Measurements from ENCODE around the gene ATM. TPM values are rescaled to one million over a fixed set of nuclear protein-coding genes. Genes with fewer than 3 reads are reported as not detected.

Gene ATM
- total RNA-seq, 3 donors from 2014 or later = 30.5 to 56.8 (median 36.4) TPM

GRCh38 chr11:108346451-108346850, 123.6 kb downstream of the ATM start:
- DNase-seq (no peak), ATAC-seq (no peak)
- intact Hi-C loops (cut with DNase I, micrococcal nuclease) = no loop called here
- no peaks in the 10 kb centered on the region for H3K36me3 ChIP-seq (ENCODE audit: low read depth)
- H3K9me3 ChIP-seq = no peaks in the 10 kb centered on the region
- no peak overlapping the region for H3K4me3 ChIP-seq
- no peaks in the 10 kb centered on the region for H3K4me1 ChIP-seq (ENCODE audit: low read depth)
- no peak for TF ChIP-seq CTCF (IDR thresholded peaks at IDR 0.05)

DNA sequence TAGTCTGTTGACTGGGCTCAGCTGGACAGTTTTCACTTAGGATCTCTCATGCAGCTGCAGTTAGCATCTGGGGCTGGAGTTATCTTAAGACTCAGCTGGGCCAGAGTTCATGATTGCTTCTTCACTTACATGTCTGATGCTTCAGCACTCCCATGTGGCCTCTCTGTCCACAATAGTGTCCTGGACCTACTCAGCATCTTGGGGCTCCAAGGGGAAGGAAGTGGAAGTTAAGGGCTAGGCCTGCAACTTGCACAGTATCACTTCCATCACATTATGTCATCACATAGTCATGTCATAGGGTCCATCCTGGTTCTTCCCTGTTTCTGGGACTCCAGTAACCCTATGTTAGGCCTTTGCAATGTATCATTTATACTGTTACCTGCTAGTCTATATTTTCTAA, 128.6 kb downstream of the ATM start:
- intact Hi-C loops (cut with DNase I, micrococcal nuclease) = no loop called here
- Histone ChIP-seq H3K9me3 (no peaks in the 10 kb centered on the region), H3K4me1 (ENCODE audit: low read depth) (no peaks in the 10 kb centered on the region), H3K36me3 (ENCODE audit: low read depth) (peaks cover 3% of the 10 kb centered on the region), H3K4me3 (no peak overlapping the region)
- no peak for ATAC-seq
- DNase-seq = no peak
- no peak for TF ChIP-seq CTCF (IDR thresholded peaks at IDR 0.05)

DNA sequence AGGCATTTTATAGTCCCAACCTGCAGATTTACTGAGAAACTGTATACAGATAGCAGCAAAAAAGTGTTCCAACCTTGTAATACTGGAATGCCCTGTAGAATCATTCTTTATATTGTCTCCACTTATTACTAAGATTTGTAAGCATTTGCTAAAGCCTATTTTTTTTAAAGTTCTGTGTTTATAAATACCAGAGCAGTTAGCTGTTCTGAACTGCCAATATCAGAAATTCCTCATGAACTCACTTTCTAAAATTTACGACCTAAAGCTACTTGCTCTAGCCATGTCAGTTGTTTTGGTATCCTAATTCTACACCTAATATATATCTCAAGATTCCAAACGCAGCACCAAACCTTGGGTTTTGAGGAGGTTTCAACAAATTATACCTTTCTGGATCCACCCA, 141.3 kb downstream of the ATM start:
- Histone ChIP-seq H3K4me3 (no peak overlapping the region), H3K36me3 (ENCODE audit: low read depth) (no peaks in the 10 kb centered on the region), H3K4me1 (ENCODE audit: low read depth) (no peaks in the 10 kb centered on the region), H3K9me3 (no peaks in the 10 kb centered on the region)
- no peak for ATAC-seq
- DNase-seq = no peak
- intact Hi-C loops (cut with DNase I, micrococcal nuclease) = no loop called here
- TF ChIP-seq CTCF (IDR thresholded peaks at IDR 0.05) = no peak

GRCh38 chr11:108368134-108368533, 145.3 kb downstream of the ATM start:
- H3K4me3 ChIP-seq = no peak overlapping the region
- intact Hi-C loops (cut with DNase I, micrococcal nuclease) = no loop called here
- no peaks in the 10 kb centered on the region for H3K9me3 ChIP-seq
- no peaks in the 10 kb centered on the region for H3K36me3 ChIP-seq (ENCODE audit: low read depth)
- ATAC-seq = no peak
- DNase-seq = no peak
- no peak for TF ChIP-seq CTCF (IDR thresholded peaks at IDR 0.05)
- H3K4me1 ChIP-seq (ENCODE audit: low read depth) = no peaks in the 10 kb centered on the region

- no peak for DNase-seq
- no peak for TF ChIP-seq CTCF (IDR thresholded peaks at IDR 0.05)
- H3K4me3 ChIP-seq = no peak overlapping the region
Measured at GRCh38 chr11:108369064-108369463, 146.2 kb downstream of the ATM start.

GRCh38 chr11:108370315-108370714, 147.4 kb downstream of the ATM start:
- intact Hi-C loops (cut with DNase I, micrococcal nuclease) = no loop called here
- ATAC-seq (no peak), DNase-seq (no peak)
- no peak for TF ChIP-seq CTCF (IDR thresholded peaks at IDR 0.05)
- Histone ChIP-seq H3K4me1 (ENCODE audit: low read depth) (no peaks in the 10 kb centered on the region), H3K4me3 (no peak overlapping the region), H3K9me3 (peaks cover 3% of the 10 kb centered on the region), H3K36me3 (ENCODE audit: low read depth) (no peaks in the 10 kb centered on the region)

More at GRCh38 chr11:108369064-108369463, 146.2 kb downstream of the ATM start:
- Histone ChIP-seq H3K4me1 (ENCODE audit: low read depth) (no peaks in the 10 kb centered on the region), H3K36me3 (ENCODE audit: low read depth) (no peaks in the 10 kb centered on the region), H3K9me3 (peaks cover 3% of the 10 kb centered on the region)
- ATAC-seq = no peak
- intact Hi-C loops (cut with DNase I, micrococcal nuclease) = no loop called here

Measured in mucosa of descending colon (tissue), 3 donors.